GM18517 (cell line): ENCODE measurements around the gene APOL4.
"Not testable (repeated sequence)": the region's sequence is repeated elsewhere in the genome, so short reads cannot be mapped to it uniquely, and the experiment has no call there.

ENCODE experiments used
- ATAC-seq: cut with Tn5 transposase; IDR thresholded peaks from one replicate; pipeline ENCODE4 v1.9.1; 2021; ENCODE audit warnings: mild to moderate bottlenecking, moderate library complexity; ENCODE audit not compliant: unreplicated experiment

The APOL4 gene

DNA sequence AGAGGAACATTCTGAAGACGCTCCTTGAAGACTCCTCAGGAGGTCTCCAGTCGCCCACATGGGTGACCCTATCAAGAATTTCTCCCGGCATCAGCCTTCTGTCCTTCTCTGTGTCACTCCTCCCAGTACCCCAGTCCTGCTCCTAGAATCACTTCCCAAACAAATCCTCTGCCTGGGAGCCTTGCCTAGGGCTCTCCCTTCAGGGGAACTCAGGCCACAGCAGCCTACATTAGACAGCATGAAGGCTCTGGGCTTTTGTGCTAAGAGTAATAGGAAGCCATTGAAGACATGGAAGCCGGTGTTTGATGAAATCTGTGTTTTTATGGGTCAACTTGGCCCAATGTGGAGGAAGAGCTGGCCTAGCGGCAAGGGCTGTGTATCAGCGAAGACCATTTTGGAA lies 13.7 kb downstream of the APOL4 start:
- not testable (repeated sequence) for ATAC-seq

DNA sequence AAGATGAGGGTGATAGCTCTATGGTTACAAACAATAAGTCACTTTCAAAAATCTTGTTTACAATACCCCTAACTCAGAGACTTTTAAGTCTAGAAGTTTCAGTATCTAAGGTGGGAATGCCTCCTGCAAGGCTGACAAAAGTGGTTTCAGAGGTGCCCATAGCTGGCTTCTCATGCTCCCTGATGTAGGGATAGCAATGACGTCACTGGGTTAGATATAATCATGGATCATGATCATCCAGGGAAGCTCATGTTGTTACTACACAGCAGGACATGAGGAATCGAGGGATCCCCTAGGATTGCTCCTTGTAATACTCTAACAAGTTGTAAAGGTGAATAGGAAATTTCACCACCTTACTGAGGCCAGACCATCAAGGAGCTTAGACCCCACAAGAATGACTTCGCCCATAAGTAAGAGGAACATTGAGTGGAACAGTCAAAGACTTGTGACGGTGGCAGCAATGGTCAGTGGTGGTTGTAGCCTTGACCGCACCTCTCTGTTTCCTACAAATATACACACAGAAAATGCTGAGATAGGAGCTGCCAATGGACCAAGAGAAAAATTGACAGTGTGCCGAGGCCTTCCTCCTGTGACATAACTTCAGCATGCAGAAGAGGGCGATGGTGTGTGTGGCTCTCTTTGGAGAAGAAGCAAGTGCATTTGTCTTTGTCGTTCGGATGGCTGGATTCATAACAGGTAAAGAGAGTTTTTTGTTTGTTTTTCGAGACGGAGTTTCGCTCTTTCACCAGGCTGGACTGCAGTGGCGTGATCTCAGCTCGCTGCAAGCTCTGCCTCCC lies 15.6 kb downstream of the APOL4 start:
- ATAC-seq: no peak

DNA sequence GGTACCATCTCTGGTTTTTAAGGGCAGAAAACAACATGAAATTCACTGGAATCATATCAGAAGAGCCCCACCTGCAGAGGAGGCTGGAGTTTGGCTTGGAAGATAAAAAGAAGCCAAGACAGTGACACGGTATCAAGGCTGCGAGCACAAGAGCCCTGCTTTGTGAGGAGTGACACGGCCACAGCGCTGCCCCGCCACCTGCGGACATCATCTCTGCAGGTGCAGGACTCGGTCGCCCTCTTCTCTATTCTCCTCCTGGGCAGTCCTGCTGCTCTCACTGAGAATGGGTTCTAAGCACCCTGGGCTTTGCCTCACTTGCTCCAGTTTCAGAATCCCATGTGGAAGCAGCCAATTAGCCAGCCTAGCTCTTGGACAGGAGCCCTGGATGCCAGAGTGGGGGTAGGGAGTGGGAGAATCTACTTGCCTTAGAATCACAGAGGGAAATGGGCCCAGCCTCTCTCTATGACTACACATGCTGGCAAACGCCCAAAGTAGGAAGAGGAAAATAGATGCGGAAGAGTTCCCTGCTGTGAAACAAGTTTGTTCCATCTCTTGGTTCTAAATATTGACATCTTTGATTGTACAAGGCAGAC lies 17.1 kb downstream of the APOL4 start:
- no peak for ATAC-seq

DNA sequence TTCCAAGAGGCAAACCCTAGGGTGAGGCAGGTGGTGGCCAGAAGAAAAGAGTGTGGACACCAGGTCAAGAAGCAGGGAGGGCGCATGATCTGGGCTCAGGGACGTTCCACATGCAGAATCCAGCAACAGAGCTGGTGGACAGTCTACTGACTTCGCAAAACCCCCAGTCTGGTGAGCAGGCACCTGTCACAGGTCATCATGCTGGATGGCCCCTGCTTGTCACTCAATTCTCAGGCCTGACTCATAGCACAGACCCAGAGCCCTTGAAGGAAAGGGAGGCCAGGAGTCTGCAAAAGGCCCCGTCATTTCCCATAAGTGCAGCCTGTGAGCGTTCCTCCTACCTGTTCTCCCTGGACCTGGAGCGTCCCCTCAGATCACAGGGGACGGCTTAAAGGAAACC lies 18.2 kb downstream of the APOL4 start:
- no peak for ATAC-seq

DNA sequence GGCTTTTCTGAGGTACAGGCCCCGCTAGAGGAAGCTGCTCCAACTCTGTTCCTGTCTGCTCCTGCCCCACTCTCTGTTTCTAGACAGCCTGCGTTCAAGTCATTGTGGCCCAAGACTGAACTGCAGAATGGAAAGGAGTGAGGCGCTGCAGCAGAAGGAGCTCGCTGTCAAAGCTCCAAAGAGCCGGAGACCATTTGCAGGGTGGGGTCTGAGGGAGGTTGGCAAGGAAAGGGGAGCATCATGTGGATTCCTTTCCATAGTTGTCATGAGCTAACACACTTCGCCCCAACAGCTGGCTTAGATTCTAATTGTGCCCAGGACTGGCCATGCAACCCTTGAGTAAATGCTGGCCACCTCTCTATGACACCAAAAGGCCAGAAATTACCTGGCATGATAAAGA lies 18.8 kb downstream of the APOL4 start:
- no peak for ATAC-seq

DNA sequence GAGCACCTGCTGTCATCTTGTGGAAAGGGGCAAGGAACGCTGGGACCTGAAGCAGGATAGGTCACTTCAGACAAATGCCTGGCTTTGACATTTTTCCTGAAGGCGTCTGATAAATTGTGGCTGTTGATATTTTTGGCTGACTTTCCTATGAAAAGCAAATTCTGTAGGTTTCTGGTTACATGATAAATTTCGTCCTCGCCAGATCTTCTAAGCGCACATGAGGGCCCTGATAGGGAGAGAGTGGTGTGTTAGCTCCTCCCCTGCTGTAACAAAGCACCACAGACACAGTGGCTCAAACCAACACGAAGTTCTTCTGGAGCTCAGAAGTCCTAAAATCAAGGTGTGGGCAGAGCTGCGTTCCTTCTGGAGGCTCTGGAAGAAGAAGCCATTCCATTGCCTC lies 19.6 kb downstream of the APOL4 start:
- no peak for ATAC-seq

DNA sequence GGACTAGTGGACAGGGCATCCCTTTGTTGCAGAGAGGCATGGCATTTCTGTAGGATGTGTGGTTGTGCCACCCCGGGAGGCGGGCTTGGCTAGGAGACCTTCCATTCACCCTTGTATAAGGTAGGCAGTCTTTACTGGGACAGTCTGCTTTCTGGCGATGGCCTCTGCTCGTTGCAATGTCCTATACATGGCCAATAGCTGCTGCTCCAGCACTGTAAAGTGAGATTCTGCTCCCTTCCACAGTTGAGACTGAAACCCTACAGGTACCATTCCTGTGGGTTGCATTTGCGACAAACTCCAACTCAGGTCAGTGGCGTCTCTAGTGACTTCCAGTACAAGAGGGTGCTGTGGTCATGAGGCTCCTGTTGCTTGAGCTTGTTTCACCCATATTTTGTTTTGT lies 20.7 kb downstream of the APOL4 start:
- ATAC-seq: no peak

DNA sequence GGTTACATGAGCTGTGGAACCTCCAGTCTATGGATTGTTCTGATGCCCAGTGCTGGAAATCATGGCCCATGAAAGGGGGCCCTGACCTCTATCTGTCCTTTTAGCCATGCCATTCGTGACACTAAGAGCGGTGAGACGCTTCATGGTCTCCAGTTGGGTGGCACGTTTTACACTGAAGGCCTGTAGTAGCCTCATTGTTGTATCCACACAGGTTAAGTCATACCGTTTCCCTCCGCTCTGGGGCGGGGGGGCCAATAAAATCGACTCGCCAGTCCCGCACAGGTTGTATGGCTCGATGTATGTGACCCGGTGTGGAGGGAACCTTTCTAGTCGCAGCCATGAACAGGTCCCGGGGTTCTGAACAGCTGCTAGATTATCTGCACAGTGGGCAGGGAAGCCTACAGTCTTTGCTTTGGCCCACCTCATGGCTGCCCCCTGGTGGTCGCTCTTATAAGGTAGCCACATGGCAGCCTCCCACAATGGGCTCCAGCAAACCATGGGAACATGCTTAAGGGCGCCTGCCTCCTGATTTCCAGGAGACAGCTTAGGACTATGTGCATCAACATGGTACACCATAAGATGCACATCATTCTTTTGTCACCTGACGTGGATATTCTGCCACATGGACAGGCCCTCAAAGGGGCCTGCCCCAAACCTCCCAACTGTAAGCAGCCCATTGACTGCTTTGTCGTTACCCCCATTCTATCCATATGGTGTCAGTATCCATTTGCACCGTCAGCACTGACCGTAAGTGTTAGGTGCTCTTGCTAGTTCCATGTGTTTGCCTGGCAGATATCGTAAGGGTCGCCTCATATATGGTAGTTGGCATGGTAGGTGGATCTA lies 21.4 kb downstream of the APOL4 start:
- ATAC-seq: no peak

DNA sequence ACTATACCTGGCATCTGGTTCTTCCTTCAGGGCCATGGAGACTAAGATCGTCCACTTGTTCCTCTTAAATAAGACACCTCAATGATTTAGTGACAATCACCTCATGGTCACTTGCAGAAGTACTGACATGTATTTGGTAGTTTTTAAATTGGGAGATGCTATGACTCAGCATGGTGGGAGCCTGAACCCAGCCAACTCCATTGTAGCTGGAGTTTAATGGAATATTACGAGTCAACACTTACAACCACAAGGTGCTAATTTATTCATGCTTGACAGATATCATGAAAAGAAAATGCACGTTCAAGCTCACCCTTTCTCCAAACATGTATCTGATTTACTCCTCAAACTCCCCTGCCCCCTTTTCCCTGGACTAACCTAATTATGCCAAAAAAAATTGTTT lies 24.4 kb downstream of the APOL4 start:
- ATAC-seq: no peak

DNA sequence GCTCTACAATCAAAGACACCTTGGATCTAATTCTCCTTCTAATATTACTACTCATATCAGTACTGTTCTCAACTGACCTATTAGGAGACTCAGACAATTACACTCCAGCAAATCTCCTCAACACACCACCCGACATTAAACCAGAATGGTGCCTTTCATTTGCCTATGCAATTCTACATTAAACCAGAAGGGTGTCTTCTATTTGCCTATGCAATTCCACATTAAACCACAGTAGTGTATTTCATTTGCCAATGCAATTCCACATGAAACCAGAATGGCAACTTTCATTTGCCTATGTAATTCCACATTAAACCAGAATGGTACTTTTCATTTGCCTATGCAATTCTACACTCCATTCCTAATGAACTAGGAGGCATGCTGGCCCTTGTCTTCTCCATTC lies 25.7 kb downstream of the APOL4 start:
- ATAC-seq: no peak

DNA sequence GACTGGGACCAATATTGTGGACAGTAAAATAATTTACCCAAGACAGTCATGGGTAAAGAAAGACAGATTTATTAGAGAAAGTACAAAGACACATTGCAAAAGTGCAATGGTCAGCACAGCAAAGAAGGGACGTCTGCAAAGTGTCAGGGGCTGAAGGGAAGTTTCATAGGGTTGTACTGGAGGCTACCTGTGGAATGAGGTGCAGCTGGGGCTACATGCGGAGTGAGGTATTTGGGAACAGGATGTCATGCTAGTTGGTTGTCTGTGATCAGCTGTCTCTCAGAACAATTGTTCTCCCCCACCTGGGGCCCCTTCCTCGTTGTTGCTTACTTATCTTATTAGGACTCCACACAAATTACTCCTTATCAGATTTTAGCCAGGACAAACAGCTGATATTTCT lies 29.7 kb downstream of the APOL4 start:
- ATAC-seq: no peak

DNA sequence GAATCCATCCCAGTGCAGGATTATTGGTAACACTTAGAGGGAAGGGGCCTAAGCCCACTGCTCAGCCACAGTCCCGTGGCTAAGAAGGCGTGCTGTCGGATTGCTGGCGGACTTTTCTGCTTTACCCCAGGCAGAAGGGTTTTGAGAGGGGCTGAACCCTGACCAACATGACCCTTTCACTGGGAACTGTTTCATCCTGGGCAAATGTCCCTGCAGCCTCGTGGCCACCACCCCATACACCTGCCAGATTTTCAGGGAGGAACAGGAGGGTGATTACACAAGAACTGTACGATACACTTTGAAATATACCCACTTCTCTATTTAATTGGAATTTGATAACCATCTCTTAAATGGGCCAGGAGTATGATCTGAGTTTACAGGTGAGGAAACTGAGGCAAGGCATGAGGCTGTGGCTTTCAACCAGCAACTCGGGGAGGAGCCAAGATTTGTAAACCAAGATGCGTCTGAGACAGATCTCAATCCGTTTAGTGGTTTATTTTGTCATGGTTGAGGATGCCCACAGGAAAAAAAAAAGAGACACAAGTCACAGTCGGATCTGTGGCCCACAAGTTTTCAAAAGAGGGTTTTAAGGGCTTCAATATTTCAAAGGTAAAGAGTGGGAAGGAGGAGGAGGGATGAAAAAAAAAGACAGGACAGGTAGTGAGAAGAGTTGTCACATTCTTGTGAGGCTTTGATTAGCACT lies 34.9 kb downstream of the APOL4 start:
- no peak for ATAC-seq

DNA sequence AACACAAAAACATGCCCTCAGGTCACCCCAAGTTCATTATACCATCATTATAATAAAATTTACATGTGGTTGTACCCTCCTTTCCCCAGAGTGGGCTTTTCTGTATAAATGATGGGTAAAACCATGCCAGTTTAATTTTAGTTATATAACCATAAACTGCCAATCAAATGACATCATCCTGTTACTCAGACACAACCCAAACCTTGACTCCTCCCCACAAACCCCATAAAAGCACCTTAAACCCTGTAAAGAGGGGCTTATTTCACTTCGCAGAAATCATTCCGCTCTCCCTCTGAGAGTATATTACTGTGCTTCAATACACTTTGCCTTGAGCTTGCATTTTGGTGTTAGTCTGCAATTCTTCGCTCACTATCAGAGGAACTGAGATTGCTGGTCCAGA lies 35.5 kb downstream of the APOL4 start:
- ATAC-seq: no peak

DNA sequence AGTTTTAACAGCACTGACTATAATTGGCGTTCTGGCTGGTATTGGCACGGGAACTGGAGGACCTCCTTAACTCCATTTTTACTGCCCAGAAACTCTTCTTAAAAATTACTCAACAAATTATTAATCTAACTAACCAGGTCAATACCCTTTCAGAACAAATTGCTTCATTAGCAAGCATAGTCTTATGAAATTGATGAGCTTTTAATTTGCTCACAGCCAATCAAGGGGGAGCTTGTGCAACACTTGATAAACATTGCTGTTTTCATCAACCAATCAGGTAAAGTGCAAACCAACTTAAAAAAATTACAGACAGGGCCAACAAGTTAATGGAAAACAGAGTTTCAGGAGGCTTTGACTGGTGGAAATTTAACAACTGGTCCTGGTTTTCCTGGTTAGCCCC lies 36.5 kb downstream of the APOL4 start:
- no peak for ATAC-seq

DNA sequence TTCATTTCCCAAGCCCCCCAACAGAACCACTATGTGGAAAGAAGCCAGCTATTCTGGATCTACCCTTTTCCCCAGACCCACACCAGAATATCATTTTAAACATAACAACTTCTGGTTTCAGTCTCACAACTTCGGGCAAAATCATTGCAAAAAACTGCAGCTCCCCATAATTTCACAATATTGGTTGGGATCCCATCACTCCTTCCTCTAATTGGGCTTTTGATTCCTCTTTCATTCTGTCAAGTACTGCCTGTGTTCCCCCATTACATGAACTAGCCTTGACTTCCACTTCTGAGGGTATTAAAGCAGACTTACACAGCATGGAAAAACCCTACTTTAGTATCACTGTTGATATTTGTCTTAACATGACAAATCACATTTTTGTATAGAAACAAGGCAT lies 37.0 kb downstream of the APOL4 start:
- ATAC-seq: no peak

DNA sequence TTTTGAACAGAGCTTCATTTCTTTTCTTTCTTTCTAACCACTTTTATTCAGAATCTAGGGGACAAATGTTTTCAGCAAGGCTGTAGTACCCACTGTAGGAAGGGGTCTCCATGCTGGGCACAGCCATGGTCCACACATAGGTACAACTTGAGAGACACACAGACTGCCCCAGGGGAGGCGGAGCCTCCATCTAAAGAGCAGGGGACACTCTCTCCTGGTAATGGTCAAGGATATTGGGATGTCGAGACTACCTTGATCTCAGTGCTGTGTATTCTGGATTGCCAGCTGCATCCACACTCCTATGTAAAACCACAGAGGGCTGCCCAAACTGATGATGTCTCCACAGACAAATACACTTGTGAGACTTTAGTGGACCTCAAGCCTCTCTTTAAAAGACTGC lies 38.1 kb downstream of the APOL4 start:
- no peak for ATAC-seq

DNA sequence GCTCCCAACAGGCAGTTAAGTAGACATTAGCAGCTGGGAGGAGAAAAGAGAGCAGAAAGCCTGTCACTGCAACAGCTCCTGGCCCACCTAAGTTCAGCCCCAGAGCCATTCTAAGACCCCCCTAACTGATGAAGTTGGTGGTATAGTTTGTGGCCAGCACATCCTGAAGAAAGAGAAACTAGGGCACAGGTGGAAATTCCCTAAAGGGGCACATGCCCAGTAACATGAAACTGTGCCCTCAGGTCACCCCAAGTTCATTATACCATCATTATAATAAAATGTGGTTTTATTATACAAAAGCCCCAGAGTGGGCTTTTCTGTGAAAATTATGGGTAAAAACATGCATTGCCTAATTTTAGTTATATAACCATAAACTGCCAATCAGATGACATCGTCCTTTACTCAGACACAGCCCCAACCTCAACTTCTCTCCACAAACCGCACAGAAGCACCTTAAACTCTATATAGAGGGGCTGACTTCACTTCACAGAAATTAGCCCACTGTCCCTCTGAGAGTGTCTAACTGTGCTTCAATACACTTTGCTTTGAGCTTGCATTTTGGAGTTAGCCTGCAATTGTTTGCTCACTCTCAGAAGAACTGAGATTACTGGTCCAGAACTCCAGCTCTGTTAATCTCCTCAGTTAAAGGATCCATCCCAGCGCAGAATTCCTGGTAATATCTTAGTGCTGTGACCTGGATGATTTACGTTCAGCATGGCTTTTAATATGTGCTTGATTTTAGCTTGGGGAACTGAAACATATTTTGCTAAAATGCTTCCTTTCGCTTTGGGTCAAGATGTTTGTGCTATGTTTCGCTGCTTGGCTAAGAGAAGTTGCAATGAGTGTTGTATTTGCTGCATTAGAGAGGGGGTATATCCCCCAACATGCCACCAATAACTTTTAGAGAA lies 39.2 kb downstream of the APOL4 start:
- no peak for ATAC-seq

DNA sequence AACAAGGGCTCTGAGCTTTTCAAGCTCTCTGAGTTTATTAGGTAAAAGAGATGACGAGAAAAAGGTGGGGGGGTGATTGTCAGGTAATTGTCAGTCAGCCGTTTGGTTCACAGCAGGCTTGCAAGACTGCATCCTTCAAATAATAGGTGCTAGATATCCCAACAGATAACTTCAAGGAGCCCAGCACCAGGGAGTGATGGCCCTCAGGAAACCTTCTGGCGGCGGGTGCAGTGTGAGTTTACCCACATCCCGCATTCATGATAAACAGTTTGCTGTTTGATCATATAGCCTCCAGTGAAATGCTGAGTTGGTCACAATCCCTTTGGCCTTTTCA lies 39.8 kb downstream of the APOL4 start:
- not testable (repeated sequence) for ATAC-seq

DNA sequence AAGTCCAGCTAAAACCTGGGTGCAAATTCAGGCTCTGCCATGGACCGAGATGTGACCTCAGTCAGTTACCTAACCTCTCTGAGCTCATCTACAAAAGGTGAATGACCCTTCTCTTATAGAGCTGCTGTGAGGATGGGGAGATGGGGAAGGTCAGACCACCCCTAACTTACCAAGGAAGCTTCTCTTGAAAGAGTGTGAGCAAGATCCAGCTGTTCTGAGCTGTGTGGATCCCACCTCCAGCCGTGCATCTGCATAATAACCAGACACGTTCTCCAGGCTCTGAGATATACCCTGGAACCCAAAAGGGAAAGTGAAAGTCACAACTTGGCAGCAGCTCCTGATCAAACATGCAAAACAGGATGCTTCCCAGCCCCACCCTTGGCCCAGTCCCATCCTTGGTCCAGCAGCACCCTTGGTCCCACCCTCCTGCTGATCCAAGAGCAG lies 41.1 kb downstream of the APOL4 start, which contains the start of gene APOL3:
TSS of gene APOL3 (minus strand) at position 257 of the 444 bp plus-strand sequence. CDS start 11,700 bp downstream, outside the sequence.
- no peak for ATAC-seq
